Chondrocyte (in vitro differentiated cells): ENCODE data around the gene TMEM129. TPM values are rescaled to one million over a fixed set of nuclear protein-coding genes. Genes with fewer than 3 reads are reported as not detected.

Experiments
- DNase-seq: peaks from one replicate; pipeline ENCODE4 v3.0.0; 2021; ENCODE audit warnings: mixed read lengths, low spot score
- H3K27ac Mint-ChIP-seq: one replicate; pipeline ENCODE4 v1.8.0; 2021; ENCODE audit warnings: mild to moderate bottlenecking, moderate library complexity, mixed read lengths; ENCODE audit not compliant: unreplicated experiment
- H3K27me3 Mint-ChIP-seq: 2 replicates; pipeline ENCODE4 v1.8.0; 2021; ENCODE audit warnings: low read depth, mixed read lengths
- H3K36me3 Mint-ChIP-seq: 2 replicates; pipeline ENCODE4 v1.8.0; 2021; ENCODE audit warnings: low read depth, mixed read lengths
- H3K4me1 Mint-ChIP-seq: 2 replicates; pipeline ENCODE4 v1.8.0; 2021; ENCODE audit warnings: low read depth, mild to moderate bottlenecking, mixed read lengths
- H3K4me3 Mint-ChIP-seq: one replicate; pipeline ENCODE4 v1.8.0; 2021; ENCODE audit warnings: mild to moderate bottlenecking, moderate library complexity, mixed read lengths; ENCODE audit not compliant: unreplicated experiment
- H3K9me3 Mint-ChIP-seq: 2 replicates; pipeline ENCODE4 v1.8.0; 2021; ENCODE audit warnings: low read depth, mixed read lengths
- total RNA-seq: library from RNA; stranded (reverse); gene quantifications from 3 replicates; pipeline ENCODE4 v1.2.1, GENCODE V29; 2021
- TF ChIP-seq, protein P1 (sequence below): fragments of 200-600 bp; sonication (generic); IDR thresholded peaks from 2 replicates; pipeline ENCODE4 v1.5.0; 2021; ENCODE audit warnings: antibody characterized with exemption, mild to moderate bottlenecking, moderate library complexity

Gene TMEM129
- total RNA-seq, 1 donor from 2014 or later: 43.0 TPM

DNA sequence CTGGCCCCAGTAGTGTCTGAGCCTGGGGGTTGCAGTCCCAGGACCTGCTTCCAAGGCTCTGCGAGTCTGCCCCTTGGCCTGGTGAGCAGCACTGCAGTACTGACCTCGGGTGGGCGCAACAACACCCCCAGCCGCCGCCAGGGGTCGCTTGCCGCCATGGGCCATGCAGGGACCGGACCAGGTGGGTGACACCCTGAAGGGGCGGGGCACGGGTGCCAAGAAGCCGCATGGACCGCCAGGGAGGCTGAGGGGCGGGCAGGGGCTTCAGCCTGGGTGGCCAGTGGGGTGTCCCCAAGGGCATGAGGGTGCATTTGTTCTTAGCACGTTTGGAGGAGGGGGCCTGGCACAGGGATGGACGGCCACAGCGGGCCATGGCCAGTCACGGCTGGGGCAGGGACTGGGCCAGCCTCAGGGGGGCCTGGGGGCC, 25.2 kb upstream of the TMEM129 start:
- H3K4me1 Mint-ChIP-seq: no peaks in the 10 kb centered on the region
- no peaks in the 10 kb centered on the region for H3K27me3 Mint-ChIP-seq
- H3K27ac Mint-ChIP-seq: no peak overlapping the region
- no peak overlapping the region for H3K4me3 Mint-ChIP-seq
- no peaks in the 10 kb centered on the region for H3K9me3 Mint-ChIP-seq
- H3K36me3 Mint-ChIP-seq: peaks cover 1% of the 10 kb centered on the region
- no peak for DNase-seq
- TF ChIP-seq, protein P1, sequence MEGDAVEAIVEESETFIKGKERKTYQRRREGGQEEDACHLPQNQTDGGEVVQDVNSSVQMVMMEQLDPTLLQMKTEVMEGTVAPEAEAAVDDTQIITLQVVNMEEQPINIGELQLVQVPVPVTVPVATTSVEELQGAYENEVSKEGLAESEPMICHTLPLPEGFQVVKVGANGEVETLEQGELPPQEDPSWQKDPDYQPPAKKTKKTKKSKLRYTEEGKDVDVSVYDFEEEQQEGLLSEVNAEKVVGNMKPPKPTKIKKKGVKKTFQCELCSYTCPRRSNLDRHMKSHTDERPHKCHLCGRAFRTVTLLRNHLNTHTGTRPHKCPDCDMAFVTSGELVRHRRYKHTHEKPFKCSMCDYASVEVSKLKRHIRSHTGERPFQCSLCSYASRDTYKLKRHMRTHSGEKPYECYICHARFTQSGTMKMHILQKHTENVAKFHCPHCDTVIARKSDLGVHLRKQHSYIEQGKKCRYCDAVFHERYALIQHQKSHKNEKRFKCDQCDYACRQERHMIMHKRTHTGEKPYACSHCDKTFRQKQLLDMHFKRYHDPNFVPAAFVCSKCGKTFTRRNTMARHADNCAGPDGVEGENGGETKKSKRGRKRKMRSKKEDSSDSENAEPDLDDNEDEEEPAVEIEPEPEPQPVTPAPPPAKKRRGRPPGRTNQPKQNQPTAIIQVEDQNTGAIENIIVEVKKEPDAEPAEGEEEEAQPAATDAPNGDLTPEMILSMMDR: peak; percentile 92

DNA sequence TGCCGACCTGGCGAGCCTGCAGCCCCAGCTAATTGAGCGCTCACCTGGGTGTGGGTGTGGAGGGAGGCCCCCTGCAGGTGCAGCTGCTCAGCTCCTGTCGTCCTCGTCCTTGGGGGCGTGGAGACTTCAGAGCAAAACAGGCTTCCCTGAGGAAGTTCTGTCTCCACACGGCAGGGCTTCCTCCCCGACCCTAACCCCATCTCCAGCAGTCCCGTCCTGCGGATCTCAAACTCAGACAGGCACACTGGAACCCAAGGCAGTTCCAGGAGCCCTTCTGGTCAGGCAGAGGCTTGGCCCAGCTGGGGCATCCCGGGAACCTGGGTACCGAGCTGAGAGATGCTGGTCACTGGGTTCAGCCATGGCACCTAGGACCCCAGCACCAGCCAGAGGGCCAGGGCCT, 24.6 kb upstream of the TMEM129 start:
- Mint-ChIP-seq H3K27ac (no peak overlapping the region), H3K4me3 (no peak overlapping the region), H3K36me3 (peaks cover 3% of the 10 kb centered on the region), H3K4me1 (no peaks in the 10 kb centered on the region), H3K9me3 (no peaks in the 10 kb centered on the region), H3K27me3 (no peaks in the 10 kb centered on the region)
- TF ChIP-seq, protein P1: no peak
- DNase-seq: no peak

DNA sequence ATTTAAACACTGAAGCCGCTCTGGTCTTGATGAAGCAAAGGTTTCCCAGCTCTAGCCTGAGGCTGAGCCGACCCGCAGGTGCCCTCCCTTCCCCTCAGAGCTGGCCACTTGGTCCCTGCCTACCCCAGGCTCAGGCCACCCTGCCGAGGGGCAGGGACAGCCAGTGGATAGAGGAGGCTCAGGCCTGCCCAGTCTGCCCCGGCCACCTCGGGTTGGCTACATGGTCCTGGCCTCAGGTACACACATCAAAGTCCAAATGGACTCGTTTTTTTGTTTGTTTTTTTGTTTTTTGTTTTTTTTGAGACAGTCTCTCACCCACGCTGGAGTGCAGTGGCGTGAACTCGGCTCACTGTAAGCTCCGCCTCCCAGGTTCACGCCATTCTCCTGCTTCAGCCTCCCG, 24.0 kb upstream of the TMEM129 start:
- Mint-ChIP-seq H3K4me1 (no peaks in the 10 kb centered on the region), H3K4me3 (no peak overlapping the region), H3K27me3 (no peaks in the 10 kb centered on the region), H3K36me3 (peaks cover 5% of the 10 kb centered on the region), H3K27ac (no peak overlapping the region), H3K9me3 (no peaks in the 10 kb centered on the region)
- TF ChIP-seq, protein P1: no peak
- no peak for DNase-seq

DNA sequence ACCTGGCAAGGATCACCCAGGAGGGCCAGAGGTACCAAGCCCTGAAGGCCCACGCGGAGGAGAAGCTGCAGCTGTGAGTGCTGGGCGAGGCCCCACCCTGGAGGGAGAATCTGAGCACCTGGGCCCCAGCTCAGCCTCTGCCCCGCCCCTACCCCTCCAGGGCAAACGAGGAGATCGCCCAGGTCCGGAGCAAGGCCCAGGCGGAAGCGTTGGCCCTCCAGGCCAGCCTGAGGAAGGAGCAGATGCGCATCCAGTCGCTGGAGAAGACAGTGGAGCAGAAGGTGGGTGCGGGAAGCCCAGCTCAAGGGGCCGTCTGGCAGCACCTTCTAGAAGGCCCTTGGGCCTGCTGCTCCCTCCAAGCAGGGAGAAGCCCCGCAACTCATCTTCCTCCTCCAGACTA, 23.4 kb upstream of the TMEM129 start:
- peaks cover 5% of the 10 kb centered on the region for H3K36me3 Mint-ChIP-seq

DNA sequence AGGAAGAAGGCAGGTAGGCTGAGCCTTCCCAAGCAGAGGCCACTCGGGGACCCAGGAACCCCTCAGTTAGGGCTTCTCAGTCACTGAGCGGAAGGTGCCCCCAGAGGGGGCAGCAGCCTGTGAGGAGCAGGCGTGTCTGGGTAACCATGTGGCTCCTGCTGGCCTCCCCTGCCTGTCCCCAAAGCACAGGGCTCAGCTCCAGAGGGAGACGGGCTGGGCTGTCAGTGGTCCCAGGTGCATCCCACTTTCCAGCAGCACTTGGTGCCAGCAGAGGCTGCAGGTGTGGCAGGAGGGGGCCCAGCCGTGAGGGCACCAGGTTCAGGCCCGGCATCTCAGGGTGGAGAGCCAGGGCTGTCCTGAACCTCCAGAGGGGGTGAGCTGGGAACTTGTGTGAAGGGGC, 22.9 kb upstream of the TMEM129 start:
- Mint-ChIP-seq H3K4me1 (no peaks in the 10 kb centered on the region), H3K27ac (peak overlapping the region; percentile 5), H3K36me3 (peaks cover 6% of the 10 kb centered on the region), H3K4me3 (no peak overlapping the region), H3K9me3 (no peaks in the 10 kb centered on the region), H3K27me3 (no peaks in the 10 kb centered on the region)
- DNase-seq: no peak
- TF ChIP-seq, protein P1: no peak

More for the DNA sequence above, 23.4 kb upstream of the TMEM129 start:
- Mint-ChIP-seq H3K27ac (no peak overlapping the region), H3K27me3 (no peaks in the 10 kb centered on the region), H3K4me1 (no peaks in the 10 kb centered on the region), H3K9me3 (no peaks in the 10 kb centered on the region), H3K4me3 (no peak overlapping the region)
- TF ChIP-seq, protein P1: no peak
- DNase-seq: no peak
